ENCODE measurements around the gene TNKS1BP1. TPM values are rescaled to one million over a fixed set of nuclear protein-coding genes. Genes with fewer than 3 reads are reported as not detected.

Gene TNKS1BP1
- total and polyA plus RNA-seq, 4 donors = 28.3 to 67.1 (median 47.0) TPM

GRCh38 chr11:57255618-57256017 lies 69.1 kb downstream of the TNKS1BP1 start:
- H3K36me3 ChIP-seq (ENCODE audit: control insufficient read depth in 4 of 4, insufficient read depth in 3 of 4, low read depth in 1 of 4, low read length in 3 of 4) = no peaks in the 10 kb centered on the region
- no peak for DNase-seq (ENCODE audit: low spot score)
- no peak overlapping the region for H3K9ac ChIP-seq (ENCODE audit: low read depth in 1 of 2, low read length in 2 of 2)
- peaks cover 0 to 9% (median 3%) of the 10 kb centered on the region in 4 donors for H3K4me1 ChIP-seq (ENCODE audit: control insufficient read depth in 4 of 4, insufficient read depth in 4 of 4, low read length in 3 of 4)
- no peak overlapping the region for H3K4me3 ChIP-seq (ENCODE audit: low read depth in 1 of 3, low read length in 3 of 3)
- TF ChIP-seq RAD21 (IDR thresholded peaks at IDR 0.05) (no peak), JUND (IDR thresholded peaks at IDR 0.05) (no peak), RXRA (IDR thresholded peaks at IDR 0.05) (no peak), ZBTB33 (IDR thresholded peaks at IDR 0.05) (no peak), CTCF (IDR thresholded peaks at IDR 0.05; ENCODE audit: low read depth, low read length, missing input control) (no peak), HNF4G (IDR thresholded peaks at IDR 0.05) (no peak), FOXA1 (IDR thresholded peaks at IDR 0.05) (no peak), TAF1 (conservative IDR thresholded peaks at IDR 0.05) (no peak), NR2F2 (IDR thresholded peaks at IDR 0.05) (no peak), REST (IDR thresholded peaks at IDR 0.05) (no peak), GABPA (IDR thresholded peaks at IDR 0.05 in 1 of 2, conservative IDR thresholded peaks at IDR 0.05 in 1 of 2) (no peak), YY1 (IDR thresholded peaks at IDR 0.05) (no peak), MAX (IDR thresholded peaks at IDR 0.05) (no peak), HNF4A (conservative IDR thresholded peaks at IDR 0.05) (no peak), ATF3 (IDR thresholded peaks at IDR 0.05) (no peak), SP1 (IDR thresholded peaks at IDR 0.05) (no peak)
- 70% methylated on average over 1 of the region's 1 CpG for WGBS
- no peak overlapping the region for H3K27ac ChIP-seq (ENCODE audit: low read depth in 1 of 2, low read length in 2 of 2)
- H3K9me3 ChIP-seq (ENCODE audit: control insufficient read depth in 4 of 4, low read length in 3 of 4) = peaks cover 0 to 3% (median 0%) of the 10 kb centered on the region in 4 donors
- no peaks in the 10 kb centered on the region for H3K27me3 ChIP-seq (ENCODE audit: control insufficient read depth in 4 of 4, insufficient read depth in 4 of 4, low read length in 3 of 4)

- Histone ChIP-seq H3K9ac (ENCODE audit: low read depth in 1 of 2, low read length in 2 of 2) (no peak overlapping the region), H3K9me3 (ENCODE audit: control insufficient read depth in 4 of 4, low read length in 3 of 4) (peaks cover 0 to 3% (median 0%) of the 10 kb centered on the region in 4 donors), H3K4me3 (ENCODE audit: low read depth in 1 of 3, low read length in 3 of 3) (no peak overlapping the region), H3K36me3 (ENCODE audit: control insufficient read depth in 4 of 4, insufficient read depth in 3 of 4, low read depth in 1 of 4, low read length in 3 of 4) (no peaks in the 10 kb centered on the region), H3K4me1 (ENCODE audit: control insufficient read depth in 4 of 4, insufficient read depth in 4 of 4, low read length in 3 of 4) (peaks cover 0 to 9% (median 4%) of the 10 kb centered on the region in 4 donors), H3K27me3 (ENCODE audit: control insufficient read depth in 4 of 4, insufficient read depth in 4 of 4, low read length in 3 of 4) (no peaks in the 10 kb centered on the region), H3K27ac (ENCODE audit: low read depth in 1 of 2, low read length in 2 of 2) (no peak overlapping the region)
- no peak for DNase-seq (ENCODE audit: low spot score)
- TF ChIP-seq FOXA1 (IDR thresholded peaks at IDR 0.05) = no peak
- TF ChIP-seq FOXA2 (IDR thresholded peaks at IDR 0.05) = no peak
Observed at GRCh38 chr11:57254631-57255030, 70.1 kb downstream of the TNKS1BP1 start.

Measured in liver (tissue), 9 donors.